ENCODE data around the gene FUS.

DNA sequence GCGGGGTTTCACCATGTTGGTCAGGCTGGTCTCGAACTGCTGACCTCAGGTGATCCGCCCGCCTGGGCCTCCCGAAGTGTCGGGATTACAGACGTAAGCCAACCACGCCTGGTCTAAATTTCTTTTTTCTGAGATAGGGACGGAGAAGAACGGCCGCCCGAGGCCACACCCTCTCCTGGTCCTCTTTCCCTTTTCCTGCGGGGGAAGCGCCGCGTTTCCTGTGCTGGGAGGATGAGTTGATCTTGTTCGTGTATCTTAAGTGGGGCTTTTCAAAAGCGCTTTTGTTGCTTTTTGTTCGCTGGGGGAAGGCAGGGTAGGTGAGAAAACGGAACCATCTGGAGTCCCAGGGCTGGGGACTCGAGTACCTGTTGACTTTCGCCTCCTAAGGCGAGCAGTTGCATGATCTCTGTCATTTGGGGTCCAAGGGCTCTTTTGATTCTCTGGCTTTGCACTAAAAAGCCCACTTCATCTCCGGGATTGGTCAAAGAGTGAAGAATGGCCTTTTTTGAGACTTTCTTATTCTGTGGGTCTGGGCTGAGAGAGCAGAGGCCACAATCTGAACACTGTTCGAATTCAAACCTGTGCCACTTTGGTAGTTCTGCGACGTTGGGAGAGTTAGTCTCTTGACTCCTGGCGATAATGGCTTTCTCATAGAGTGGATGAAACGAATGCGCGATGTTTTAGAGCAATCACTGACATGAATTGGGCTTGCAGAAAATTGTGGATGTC, 1.3 kb downstream of the FUS start:
- TF ChIP-seq EZH2 (IDR thresholded peaks at IDR 0.05; ENCODE audit: borderline replicate concordance, low read depth, low read length, severe bottlenecking) (no peak), MYC (IDR thresholded peaks at IDR 0.05; ENCODE audit: low read depth, low read length) (no peak)
